Subcutaneous abdominal adipose tissue (tissue), 5 donors: ENCODE measurements around the gene ADAM30.

ENCODE experiments used
- H3K27ac ChIP-seq: one replicate; pipeline ENCODE4 v1.7.0; 2013; ENCODE audit warnings: low read depth, mild to moderate bottlenecking, inconsistent platforms, low read length, moderate library complexity
- H3K27me3 ChIP-seq, 5 donors: one replicate each; pipeline ENCODE4 v1.7.0; 2013; ENCODE audit warnings: low read length in 5 of 5, inconsistent platforms in 1 of 5; ENCODE audit not compliant: control insufficient read depth in 5 of 5, insufficient read depth in 4 of 5
- H3K36me3 ChIP-seq, 5 donors: one replicate each; pipeline ENCODE4 v1.7.0; 2013; ENCODE audit warnings: low read length in 5 of 5; ENCODE audit not compliant: control insufficient read depth in 5 of 5, insufficient read depth in 5 of 5
- H3K4me1 ChIP-seq, 5 donors: one replicate each; pipeline ENCODE4 v1.7.0; 2013; ENCODE audit warnings: low read length in 5 of 5, mild to moderate bottlenecking in 3 of 5, moderate library complexity in 1 of 5; ENCODE audit not compliant: control insufficient read depth in 5 of 5, insufficient read depth in 5 of 5
- H3K4me3 ChIP-seq, 5 donors: one replicate each; pipeline ENCODE4 v1.7.0; 2013; ENCODE audit warnings: low read length in 5 of 5, low read depth in 1 of 5
- H3K9ac ChIP-seq, 5 donors: one replicate each; pipeline ENCODE4 v1.7.0; 2013; ENCODE audit warnings: low read length in 5 of 5, mild to moderate bottlenecking in 4 of 5, moderate library complexity in 3 of 5
- H3K9me3 ChIP-seq, 5 donors: one replicate each; pipeline ENCODE4 v1.7.0; 2013; ENCODE audit warnings: low read length in 5 of 5; ENCODE audit not compliant: control insufficient read depth in 5 of 5
- donor health status: healthy.
- donor health status: healthy.
- donor health status: healthy.
- donor health status: healthy.
- donor health status: healthy.

ADAM30 gene

GRCh38 chr1:119924948-119925898 is 28.9 kb upstream of the ADAM30 start:
- no peak overlapping the region for H3K9ac ChIP-seq
- peaks cover 51 to 98% (median 95%) of the 10 kb centered on the region in 5 donors for H3K36me3 ChIP-seq
- no peak overlapping the region for H3K4me3 ChIP-seq
- peak overlapping the region; percentile 75 for H3K27ac ChIP-seq
- H3K4me1 ChIP-seq: peaks cover 0 to 22% (median 12%) of the 10 kb centered on the region in 5 donors
- H3K27me3 ChIP-seq: no peaks in the 10 kb centered on the region
- no peaks in the 10 kb centered on the region for H3K9me3 ChIP-seq

- peaks cover 59 to 100% (median 99%) of the 10 kb centered on the region in 5 donors for H3K36me3 ChIP-seq
- no peaks in the 10 kb centered on the region for H3K27me3 ChIP-seq
- H3K9me3 ChIP-seq: no peaks in the 10 kb centered on the region
- H3K27ac ChIP-seq: no peak overlapping the region
- peaks cover 0 to 11% (median 4%) of the 10 kb centered on the region in 5 donors for H3K4me1 ChIP-seq
- no peak overlapping the region for H3K4me3 ChIP-seq
- H3K9ac ChIP-seq: no peak overlapping the region
Measured at GRCh38 chr1:119920104-119920968, 24.0 kb upstream of the ADAM30 start.

- peaks cover 61 to 100% (median 99%) of the 10 kb centered on the region in 5 donors for H3K36me3 ChIP-seq
- H3K9ac ChIP-seq: no peak overlapping the region
- peaks cover 0 to 5% (median 0%) of the 10 kb centered on the region in 5 donors for H3K4me1 ChIP-seq
- no peak overlapping the region for H3K27ac ChIP-seq
- H3K4me3 ChIP-seq: no peak overlapping the region
- H3K9me3 ChIP-seq: no peaks in the 10 kb centered on the region
- H3K27me3 ChIP-seq: no peaks in the 10 kb centered on the region
Measured at GRCh38 chr1:119919241-119919640, 22.9 kb upstream of the ADAM30 start.

- Histone ChIP-seq H3K4me3 (no peak overlapping the region), H3K9ac (no peak overlapping the region), H3K4me1 (peaks cover 0 to 5% (median 0%) of the 10 kb centered on the region in 5 donors), H3K27me3 (no peaks in the 10 kb centered on the region), H3K36me3 (peaks cover 64 to 100% (median 98%) of the 10 kb centered on the region in 5 donors), H3K27ac (no peak overlapping the region), H3K9me3 (no peaks in the 10 kb centered on the region)
Measured at GRCh38 chr1:119918301-119918700, 22.0 kb upstream of the ADAM30 start.

- H3K9me3 ChIP-seq: no peaks in the 10 kb centered on the region
- no peaks in the 10 kb centered on the region for H3K27me3 ChIP-seq
- H3K4me3 ChIP-seq: no peak overlapping the region
- H3K9ac ChIP-seq: no peak overlapping the region
- H3K4me1 ChIP-seq: peaks cover 0 to 5% (median 0%) of the 10 kb centered on the region in 5 donors
- H3K27ac ChIP-seq: no peak overlapping the region
- H3K36me3 ChIP-seq: peaks cover 58 to 96% (median 93%) of the 10 kb centered on the region in 5 donors
Measured at GRCh38 chr1:119917304-119918055, 21.2 kb upstream of the ADAM30 start.

- H3K4me3 ChIP-seq: no peak overlapping the region
- no peaks in the 10 kb centered on the region for H3K27me3 ChIP-seq
- no peak overlapping the region for H3K9ac ChIP-seq
- H3K4me1 ChIP-seq: peaks cover 0 to 5% (median 0%) of the 10 kb centered on the region in 5 donors
- no peak overlapping the region for H3K27ac ChIP-seq
- H3K36me3 ChIP-seq: peaks cover 50 to 81% (median 78%) of the 10 kb centered on the region in 5 donors
- H3K9me3 ChIP-seq: no peaks in the 10 kb centered on the region
Measured at GRCh38 chr1:119915517-119915916, 19.2 kb upstream of the ADAM30 start.

- peaks cover 0 to 5% (median 0%) of the 10 kb centered on the region in 5 donors for H3K4me1 ChIP-seq
- no peak overlapping the region for H3K4me3 ChIP-seq
- H3K9me3 ChIP-seq: no peaks in the 10 kb centered on the region
- H3K27ac ChIP-seq: no peak overlapping the region
- peaks cover 42 to 69% (median 67%) of the 10 kb centered on the region in 5 donors for H3K36me3 ChIP-seq
- H3K27me3 ChIP-seq: no peaks in the 10 kb centered on the region
- H3K9ac ChIP-seq: no peak overlapping the region
Measured at GRCh38 chr1:119914071-119914470, 17.8 kb upstream of the ADAM30 start.

GRCh38 chr1:119912963-119913362 is 16.6 kb upstream of the ADAM30 start:
- H3K36me3 ChIP-seq: peaks cover 31 to 58% (median 56%) of the 10 kb centered on the region in 5 donors
- no peak overlapping the region for H3K4me3 ChIP-seq
- peaks cover 0 to 5% (median 0%) of the 10 kb centered on the region in 5 donors for H3K4me1 ChIP-seq
- H3K9me3 ChIP-seq: no peaks in the 10 kb centered on the region
- H3K27me3 ChIP-seq: no peaks in the 10 kb centered on the region
- no peak overlapping the region for H3K27ac ChIP-seq
- H3K9ac ChIP-seq: no peak overlapping the region

GRCh38 chr1:119911775-119912174 is 15.5 kb upstream of the ADAM30 start:
- Histone ChIP-seq H3K27me3 (no peaks in the 10 kb centered on the region), H3K9me3 (no peaks in the 10 kb centered on the region), H3K27ac (no peak overlapping the region), H3K36me3 (peaks cover 22 to 46% (median 44%) of the 10 kb centered on the region in 5 donors), H3K9ac (no peak overlapping the region), H3K4me3 (no peak overlapping the region), H3K4me1 (peaks cover 0 to 5% (median 0%) of the 10 kb centered on the region in 5 donors)
